CD1c-positive myeloid dendritic cell (primary cell): Measurements from ENCODE around the gene C11orf16.
"Not testable (repeated sequence)": the region's sequence is repeated elsewhere in the genome, so short reads cannot be mapped to it uniquely, and the experiment has no call there.

Experiments used
- DNase-seq: peaks from one replicate; pipeline ENCODE4 v3.0.0-alpha.2; 2016; ENCODE audit errors: extremely low spot score

C11orf16 gene

GRCh38 chr11:8891185-8891584 is 41.6 kb downstream of the C11orf16 start:
- DNase-seq, result not testable (repeated sequence)

GRCh38 chr11:8886322-8886721 is 46.4 kb downstream of the C11orf16 start:
- no peak for DNase-seq

- DNase-seq, result not testable (repeated sequence)
Observed at GRCh38 chr11:8881585-8881984, 51.2 kb downstream of the C11orf16 start.

GRCh38 chr11:8878771-8879170 is 54.0 kb downstream of the C11orf16 start:
- no peak for DNase-seq

GRCh38 chr11:8873741-8874405 is 58.9 kb downstream of the C11orf16 start:
- peak; percentile 44 for DNase-seq

GRCh38 chr11:8871962-8872361 is 60.8 kb downstream of the C11orf16 start:
- DNase-seq, result no peak

GRCh38 chr11:8871171-8871775 is 61.5 kb downstream of the C11orf16 start:
- DNase-seq, result no peak

- DNase-seq, result no peak
Observed at GRCh38 chr11:8870411-8871170, 62.2 kb downstream of the C11orf16 start.
